Measurements from ENCODE around the gene AUTS2.

Gene AUTS2

DNA sequence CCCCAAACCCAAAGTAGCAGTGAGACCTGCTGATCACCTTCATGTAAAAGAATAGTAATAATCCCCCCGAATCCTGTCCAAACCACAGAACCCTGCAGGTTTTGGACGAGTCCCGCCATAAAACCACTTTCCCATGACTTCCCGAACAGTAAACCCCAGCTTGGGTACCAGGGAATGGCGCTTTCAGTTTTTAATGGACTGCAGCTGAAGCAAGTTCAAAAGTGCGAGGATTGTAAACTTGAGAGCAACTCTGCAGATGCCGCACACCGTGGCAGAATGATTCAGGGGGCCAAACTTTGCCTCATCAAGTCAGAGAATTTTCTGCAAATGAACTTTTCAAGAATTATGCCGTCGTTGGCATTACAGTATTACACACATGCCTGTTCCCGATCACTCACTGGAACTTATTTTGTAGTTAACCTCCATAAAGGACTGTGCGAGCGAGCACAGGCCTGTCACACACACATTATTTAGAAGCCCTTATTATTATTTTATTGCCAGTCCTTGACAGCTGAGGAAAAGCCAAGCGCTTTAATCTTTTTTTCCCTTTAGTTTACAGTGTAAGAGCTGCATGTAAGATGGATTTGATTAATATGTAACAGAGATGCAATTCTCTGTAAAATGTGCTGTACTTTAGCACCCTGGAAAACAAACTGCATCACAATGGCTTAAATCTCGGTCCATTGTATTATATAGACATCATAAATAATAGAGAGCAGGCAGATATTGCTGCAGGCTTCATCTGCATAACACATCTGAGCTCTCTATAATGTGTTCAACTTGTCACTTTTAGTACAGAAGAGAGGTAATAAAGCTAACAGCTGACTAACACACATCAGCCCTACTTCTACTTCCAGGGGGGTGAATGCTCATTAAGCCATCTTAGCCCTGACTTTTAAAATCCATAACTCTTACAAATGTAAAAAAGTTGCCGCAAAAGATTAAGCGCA is 1040.2 kb downstream of the AUTS2 start:
- Histone ChIP-seq H2AFZ (ENCODE audit: low read length) (no peak overlapping the region), H3K9ac (ENCODE audit: low read length) (no peak overlapping the region), H3K27ac (ENCODE audit: low read depth, low read length, poor library complexity, severe bottlenecking) (no peak overlapping the region), H3K4me1 (ENCODE audit: insufficient read depth, low read length, severe bottlenecking) (no peaks in the 10 kb centered on the region), H3K4me2 (ENCODE audit: low read length) (no peak overlapping the region), H3K79me2 (ENCODE audit: insufficient read depth, low read length) (no peaks in the 10 kb centered on the region), H3K36me3 (ENCODE audit: insufficient read depth, low read length) (peaks cover 6% of the 10 kb centered on the region; the same call in 1 of the 2 replicates), H3K9me2 (ENCODE audit: low read depth, low read length) (no peaks in the 10 kb centered on the region), H3F3A (ENCODE audit: insufficient read depth, low read length) (no peaks in the 10 kb centered on the region), H3K4me3 (ENCODE audit: low read depth, low read length, poor library complexity, severe bottlenecking) (no peak overlapping the region), H3K9me3 (ENCODE audit: low read length) (peaks cover 5% of the 10 kb centered on the region), H4K20me1 (ENCODE audit: insufficient read depth, low read length) (no peaks in the 10 kb centered on the region), H3K27me3 (ENCODE audit: insufficient read depth, low read length) (no peaks in the 10 kb centered on the region)
- no peak for TF ChIP-seq EZH2 (IDR thresholded peaks at IDR 0.05; ENCODE audit: borderline replicate concordance, low read length)
- TF ChIP-seq, protein P1, sequence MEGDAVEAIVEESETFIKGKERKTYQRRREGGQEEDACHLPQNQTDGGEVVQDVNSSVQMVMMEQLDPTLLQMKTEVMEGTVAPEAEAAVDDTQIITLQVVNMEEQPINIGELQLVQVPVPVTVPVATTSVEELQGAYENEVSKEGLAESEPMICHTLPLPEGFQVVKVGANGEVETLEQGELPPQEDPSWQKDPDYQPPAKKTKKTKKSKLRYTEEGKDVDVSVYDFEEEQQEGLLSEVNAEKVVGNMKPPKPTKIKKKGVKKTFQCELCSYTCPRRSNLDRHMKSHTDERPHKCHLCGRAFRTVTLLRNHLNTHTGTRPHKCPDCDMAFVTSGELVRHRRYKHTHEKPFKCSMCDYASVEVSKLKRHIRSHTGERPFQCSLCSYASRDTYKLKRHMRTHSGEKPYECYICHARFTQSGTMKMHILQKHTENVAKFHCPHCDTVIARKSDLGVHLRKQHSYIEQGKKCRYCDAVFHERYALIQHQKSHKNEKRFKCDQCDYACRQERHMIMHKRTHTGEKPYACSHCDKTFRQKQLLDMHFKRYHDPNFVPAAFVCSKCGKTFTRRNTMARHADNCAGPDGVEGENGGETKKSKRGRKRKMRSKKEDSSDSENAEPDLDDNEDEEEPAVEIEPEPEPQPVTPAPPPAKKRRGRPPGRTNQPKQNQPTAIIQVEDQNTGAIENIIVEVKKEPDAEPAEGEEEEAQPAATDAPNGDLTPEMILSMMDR (IDR thresholded peaks at IDR 0.05; ENCODE audit: low read length) = no peak

DNA sequence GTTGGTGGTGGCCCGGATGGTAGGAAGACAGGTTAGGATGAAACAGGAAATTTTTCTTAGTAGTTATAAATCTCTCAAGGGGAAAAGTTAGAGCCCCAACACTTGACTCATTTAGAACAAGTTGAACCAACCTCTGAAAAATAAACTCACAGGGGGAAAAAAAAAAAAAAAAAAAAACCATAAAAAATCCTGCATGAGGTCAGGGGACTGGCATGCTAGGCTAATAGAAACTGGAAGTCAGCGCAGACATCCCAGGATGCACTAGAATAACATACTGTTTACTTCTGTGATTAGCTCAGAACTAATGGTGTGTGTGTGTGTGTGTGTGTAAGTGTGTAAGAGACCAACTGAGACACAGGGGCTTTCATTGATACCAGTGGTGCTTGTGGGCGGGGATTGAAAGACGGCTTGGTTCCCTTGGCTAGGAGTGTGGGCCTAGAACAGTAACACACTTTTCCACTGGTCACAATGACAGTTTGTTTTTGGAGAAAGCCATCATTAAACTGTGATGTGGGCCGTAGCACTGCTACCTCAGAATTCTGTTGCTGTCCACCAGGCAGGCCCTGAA is 1042.1 kb downstream of the AUTS2 start:
- H3K36me3 ChIP-seq (ENCODE audit: insufficient read depth, low read length) = peaks cover 6% of the 10 kb centered on the region; the same call in 1 of the 2 replicates
- no peaks in the 10 kb centered on the region for H4K20me1 ChIP-seq (ENCODE audit: insufficient read depth, low read length)
- H3K4me2 ChIP-seq (ENCODE audit: low read length) = no peak overlapping the region
- no peaks in the 10 kb centered on the region for H3K4me1 ChIP-seq (ENCODE audit: insufficient read depth, low read length, severe bottlenecking)
- H3K9me3 ChIP-seq (ENCODE audit: low read length) = peaks cover 5% of the 10 kb centered on the region
- H3K9me2 ChIP-seq (ENCODE audit: low read depth, low read length) = no peaks in the 10 kb centered on the region
- TF ChIP-seq, protein P1 (IDR thresholded peaks at IDR 0.05; ENCODE audit: low read length) = no peak
- TF ChIP-seq EZH2 (IDR thresholded peaks at IDR 0.05; ENCODE audit: borderline replicate concordance, low read length) = no peak
- H3K27ac ChIP-seq (ENCODE audit: low read depth, low read length, poor library complexity, severe bottlenecking) = no peak overlapping the region
- H2AFZ ChIP-seq (ENCODE audit: low read length) = no peak overlapping the region
- no peaks in the 10 kb centered on the region for H3K79me2 ChIP-seq (ENCODE audit: insufficient read depth, low read length)
- no peaks in the 10 kb centered on the region for H3K27me3 ChIP-seq (ENCODE audit: insufficient read depth, low read length)
- H3F3A ChIP-seq (ENCODE audit: insufficient read depth, low read length) = no peaks in the 10 kb centered on the region
- no peak overlapping the region for H3K4me3 ChIP-seq (ENCODE audit: low read depth, low read length, poor library complexity, severe bottlenecking)
- no peak overlapping the region for H3K9ac ChIP-seq (ENCODE audit: low read length)

GRCh38 chr7:70641882-70642281 is 1043.6 kb downstream of the AUTS2 start:
- peaks cover 6% of the 10 kb centered on the region; the same call in 1 of the 2 replicates for H3K36me3 ChIP-seq (ENCODE audit: insufficient read depth, low read length)
- no peak overlapping the region for H3K27ac ChIP-seq (ENCODE audit: low read depth, low read length, poor library complexity, severe bottlenecking)
- H3K27me3 ChIP-seq (ENCODE audit: insufficient read depth, low read length) = no peaks in the 10 kb centered on the region
- no peaks in the 10 kb centered on the region for H3K9me2 ChIP-seq (ENCODE audit: low read depth, low read length)
- no peaks in the 10 kb centered on the region for H4K20me1 ChIP-seq (ENCODE audit: insufficient read depth, low read length)
- H3K9me3 ChIP-seq (ENCODE audit: low read length) = peaks cover 5% of the 10 kb centered on the region
- H3K4me3 ChIP-seq (ENCODE audit: low read depth, low read length, poor library complexity, severe bottlenecking) = no peak overlapping the region
- no peaks in the 10 kb centered on the region for H3K79me2 ChIP-seq (ENCODE audit: insufficient read depth, low read length)
- no peak overlapping the region for H3K4me2 ChIP-seq (ENCODE audit: low read length)
- no peaks in the 10 kb centered on the region for H3F3A ChIP-seq (ENCODE audit: insufficient read depth, low read length)
- no peak overlapping the region for H3K9ac ChIP-seq (ENCODE audit: low read length)
- TF ChIP-seq EZH2 (IDR thresholded peaks at IDR 0.05; ENCODE audit: borderline replicate concordance, low read length) = no peak
- TF ChIP-seq, protein P1 (IDR thresholded peaks at IDR 0.05; ENCODE audit: low read length) = no peak
- no peaks in the 10 kb centered on the region for H3K4me1 ChIP-seq (ENCODE audit: insufficient read depth, low read length, severe bottlenecking)
- no peak overlapping the region for H2AFZ ChIP-seq (ENCODE audit: low read length)

All from OCI-LY1 (cell line).